ENCODE data around the gene FILIP1L. TPM values are rescaled to one million over a fixed set of nuclear protein-coding genes. Genes with fewer than 3 reads are reported as not detected.

The FILIP1L gene
- total and polyA plus RNA-seq, 2 donors (not counting 1 experiment from before 2014, with no cell fraction given), result 0.32 to 0.48 TPM

DNA sequence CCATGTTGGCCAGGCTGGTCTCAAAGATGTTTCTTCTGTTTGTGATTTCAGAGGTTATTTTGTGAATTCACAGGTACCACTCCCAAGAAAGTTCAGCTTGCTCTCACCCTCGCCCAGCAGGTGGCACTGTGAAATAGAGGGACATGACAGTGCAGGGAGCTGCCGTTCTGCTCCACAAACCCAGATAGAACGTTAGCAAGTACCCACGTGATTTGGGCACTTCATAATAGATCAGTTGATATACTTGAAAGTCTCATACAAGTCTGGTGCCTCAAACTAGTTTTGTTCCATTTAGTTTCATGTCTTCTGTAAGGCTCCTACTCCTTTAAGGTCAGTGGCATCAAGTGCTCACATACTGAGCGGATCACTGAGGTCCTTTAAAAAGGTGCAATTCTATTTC, 45.5 kb downstream of the FILIP1L start:
- H3K4me2 ChIP-seq (replicated peaks; ENCODE audit: low read depth, low read length, poor library complexity, severe bottlenecking), result peak overlapping the region; percentile 42
- H3K79me2 ChIP-seq (ENCODE audit: control insufficient read depth, insufficient read depth, low read length), result no peaks in the 10 kb centered on the region
- H3K27me3 Mint-ChIP-seq, result no peaks in the 10 kb centered on the region
- no peaks in the 10 kb centered on the region for H3K9me3 ChIP-seq (ENCODE audit: control extremely low read depth in 1 of 3, control insufficient read depth in 2 of 3, insufficient read depth in 1 of 3, low read length in 2 of 3)
- H4K20me1 ChIP-seq (ENCODE audit: control insufficient read depth, insufficient read depth, low read length, poor library complexity, severe bottlenecking), result no peaks in the 10 kb centered on the region
- POLR2A ChIA-PET, result interaction anchor here (0.7 kb wide), 1 partner anchor 237 kb away, joined by 5 read pairs; no protein-coding TSS in a partner anchor
- CTCF ChIA-PET, result interaction anchor here (0.7 to 7.8 kb wide), 34 partner anchors 8 to 522 kb away, joined by 3 to 78 read pairs (median 4); partner anchors contain the start of gene TBC1D23
- H3K27ac ChIP-seq (ENCODE audit: low read length in 2 of 2), result no peak overlapping the region
- no peaks in the 10 kb centered on the region for H3K36me3 ChIP-seq (replicated peaks in 1 of 2; ENCODE audit: control extremely low read depth in 1 of 2, control insufficient read depth in 1 of 2, extremely low read depth in 1 of 2, insufficient read depth in 2 of 2, low read length in 1 of 2)
- peaks cover 37% of the 10 kb centered on the region in 2 donors for H3K4me1 ChIP-seq (ENCODE audit: control insufficient read depth in 2 of 2, insufficient read depth in 2 of 2, low read length in 2 of 2)
- H3K27ac Mint-ChIP-seq, result peak overlapping the region; percentile 57
- TF ChIP-seq, protein P1, sequence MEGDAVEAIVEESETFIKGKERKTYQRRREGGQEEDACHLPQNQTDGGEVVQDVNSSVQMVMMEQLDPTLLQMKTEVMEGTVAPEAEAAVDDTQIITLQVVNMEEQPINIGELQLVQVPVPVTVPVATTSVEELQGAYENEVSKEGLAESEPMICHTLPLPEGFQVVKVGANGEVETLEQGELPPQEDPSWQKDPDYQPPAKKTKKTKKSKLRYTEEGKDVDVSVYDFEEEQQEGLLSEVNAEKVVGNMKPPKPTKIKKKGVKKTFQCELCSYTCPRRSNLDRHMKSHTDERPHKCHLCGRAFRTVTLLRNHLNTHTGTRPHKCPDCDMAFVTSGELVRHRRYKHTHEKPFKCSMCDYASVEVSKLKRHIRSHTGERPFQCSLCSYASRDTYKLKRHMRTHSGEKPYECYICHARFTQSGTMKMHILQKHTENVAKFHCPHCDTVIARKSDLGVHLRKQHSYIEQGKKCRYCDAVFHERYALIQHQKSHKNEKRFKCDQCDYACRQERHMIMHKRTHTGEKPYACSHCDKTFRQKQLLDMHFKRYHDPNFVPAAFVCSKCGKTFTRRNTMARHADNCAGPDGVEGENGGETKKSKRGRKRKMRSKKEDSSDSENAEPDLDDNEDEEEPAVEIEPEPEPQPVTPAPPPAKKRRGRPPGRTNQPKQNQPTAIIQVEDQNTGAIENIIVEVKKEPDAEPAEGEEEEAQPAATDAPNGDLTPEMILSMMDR (IDR thresholded peaks at IDR 0.05), result peak; percentile 86
- TF ChIP-seq EZH2 (IDR thresholded peaks at IDR 0.05; ENCODE audit: borderline replicate concordance, insufficient read depth, low read depth, low read length, poor library complexity, severe bottlenecking), result no peak
- H3K9ac ChIP-seq (ENCODE audit: low read length), result no peak overlapping the region
- no peak overlapping the region for H2AFZ ChIP-seq (ENCODE audit: insufficient read depth, low read depth, low read length, poor library complexity, severe bottlenecking)
- ATAC-seq (ENCODE audit: low read depth), result peak; percentile 95
- H3K9me3 Mint-ChIP-seq (ENCODE audit: insufficient read depth), result no peaks in the 10 kb centered on the region
- no peaks in the 10 kb centered on the region for H3K27me3 ChIP-seq (replicated peaks in 1 of 4; ENCODE audit: control extremely low read depth in 1 of 4, control insufficient read depth in 3 of 4, insufficient read depth in 4 of 4, low read length in 3 of 4)
- intact Hi-C loops (cut with micrococcal nuclease), result loop anchor here (1.0 to 5.0 kb wide), 4 partner anchors 22 to 521 kb away; no protein-coding TSS in a partner anchor
- 0% methylated on average over 3 of the region's 5 CpGs for WGBS (ENCODE audit: insufficient coverage)
- DNase-seq, result peak; percentile 84
- no peak overlapping the region for H3K4me3 ChIP-seq (ENCODE audit: control extremely low read depth in 1 of 5, extremely low read depth in 1 of 5, insufficient read depth in 1 of 5, low read depth in 2 of 5, low read length in 4 of 5)
- peaks cover 42% of the 10 kb centered on the region for H3K4me1 Mint-ChIP-seq
- peak overlapping the region; percentile 53 for H3K4me3 Mint-ChIP-seq

DNA sequence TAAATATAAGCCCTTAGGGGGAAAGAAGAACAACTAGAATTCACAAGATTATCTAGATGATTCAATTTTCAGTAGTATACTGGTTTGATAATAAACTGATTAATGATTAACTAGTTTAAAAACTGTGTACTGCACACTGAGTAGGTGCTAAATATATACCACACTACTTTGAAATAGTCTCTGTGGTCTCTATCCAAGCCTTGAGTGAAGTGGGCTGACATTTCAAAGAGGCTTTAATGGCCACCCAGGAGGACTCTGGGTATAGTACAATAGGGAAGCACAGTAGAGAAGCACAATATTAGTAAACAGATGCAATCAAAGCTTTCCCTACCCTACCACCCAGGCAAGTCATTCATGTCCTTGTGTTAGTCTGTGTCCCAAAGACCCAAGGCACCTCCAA, 46.7 kb downstream of the FILIP1L start:
- Histone ChIP-seq H3K4me3 (ENCODE audit: control extremely low read depth in 1 of 5, extremely low read depth in 1 of 5, insufficient read depth in 1 of 5, low read depth in 2 of 5, low read length in 4 of 5) (no peak overlapping the region), H3K27me3 (replicated peaks in 1 of 4; ENCODE audit: control extremely low read depth in 1 of 4, control insufficient read depth in 3 of 4, insufficient read depth in 4 of 4, low read length in 3 of 4) (no peaks in the 10 kb centered on the region), H3K27ac (ENCODE audit: low read length in 2 of 2) (no peak overlapping the region), H3K9ac (ENCODE audit: low read length) (no peak overlapping the region), H3K4me1 (ENCODE audit: control insufficient read depth in 2 of 2, insufficient read depth in 2 of 2, low read length in 2 of 2) (peaks cover 24 to 25% of the 10 kb centered on the region in 2 donors), H4K20me1 (ENCODE audit: control insufficient read depth, insufficient read depth, low read length, poor library complexity, severe bottlenecking) (no peaks in the 10 kb centered on the region), H3K4me2 (replicated peaks; ENCODE audit: low read depth, low read length, poor library complexity, severe bottlenecking) (no peak overlapping the region), H3K9me3 (ENCODE audit: control extremely low read depth in 1 of 3, control insufficient read depth in 2 of 3, insufficient read depth in 1 of 3, low read length in 2 of 3) (no peaks in the 10 kb centered on the region), H3K79me2 (ENCODE audit: control insufficient read depth, insufficient read depth, low read length) (no peaks in the 10 kb centered on the region), H2AFZ (ENCODE audit: insufficient read depth, low read depth, low read length, poor library complexity, severe bottlenecking) (no peak overlapping the region), H3K36me3 (replicated peaks in 1 of 2; ENCODE audit: control extremely low read depth in 1 of 2, control insufficient read depth in 1 of 2, extremely low read depth in 1 of 2, insufficient read depth in 2 of 2, low read length in 1 of 2) (no peaks in the 10 kb centered on the region)
- Mint-ChIP-seq H3K27ac (no peak overlapping the region), H3K4me1 (peaks cover 30% of the 10 kb centered on the region), H3K27me3 (no peaks in the 10 kb centered on the region), H3K9me3 (ENCODE audit: insufficient read depth) (no peaks in the 10 kb centered on the region), H3K4me3 (no peak overlapping the region)
- DNase-seq (no peak), ATAC-seq (ENCODE audit: low read depth) (no peak)
- POLR2A ChIA-PET, result no interaction called here
- intact Hi-C loops (cut with micrococcal nuclease), result loop anchor here (5.0 kb wide), 1 partner anchor 235 kb away; no protein-coding TSS in a partner anchor
- no peak for TF ChIP-seq EZH2 (IDR thresholded peaks at IDR 0.05; ENCODE audit: borderline replicate concordance, insufficient read depth, low read depth, low read length, poor library complexity, severe bottlenecking)
- CTCF ChIA-PET, result interaction anchor here (1.5 to 7.8 kb wide), 2 partner anchors 108 to 187 kb away, joined by 3 to 78 read pairs; no protein-coding TSS in a partner anchor

Measured in B cell (primary cell).